ENCODE results near the gene SPACA7.

SPACA7 gene

DNA sequence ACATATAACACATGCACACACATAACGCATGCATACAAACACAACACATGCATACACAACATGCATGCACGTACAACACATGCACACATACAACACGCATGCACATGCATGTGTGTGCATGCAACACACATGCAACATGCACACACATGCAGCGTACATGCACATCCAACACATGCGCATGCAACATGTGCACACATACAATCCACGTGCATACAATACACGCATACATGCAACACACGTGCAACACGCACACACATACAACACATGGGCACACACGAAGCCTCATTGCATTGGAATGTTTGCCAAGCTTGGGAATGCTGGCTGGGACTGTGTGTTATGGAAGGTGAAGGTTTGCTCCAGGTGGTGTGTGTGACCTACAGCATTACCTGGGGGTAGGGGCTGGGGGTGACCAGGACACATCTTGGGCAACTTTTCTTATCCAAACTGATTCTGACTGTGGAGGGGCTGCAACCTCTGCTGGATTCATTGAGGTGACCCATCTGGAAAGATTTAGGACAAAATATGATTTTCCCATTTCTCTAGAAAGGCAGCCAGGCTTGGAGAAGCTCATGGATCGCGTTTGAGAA lies 58.9 kb downstream of the SPACA7 start:
- TF ChIP-seq, protein P1, sequence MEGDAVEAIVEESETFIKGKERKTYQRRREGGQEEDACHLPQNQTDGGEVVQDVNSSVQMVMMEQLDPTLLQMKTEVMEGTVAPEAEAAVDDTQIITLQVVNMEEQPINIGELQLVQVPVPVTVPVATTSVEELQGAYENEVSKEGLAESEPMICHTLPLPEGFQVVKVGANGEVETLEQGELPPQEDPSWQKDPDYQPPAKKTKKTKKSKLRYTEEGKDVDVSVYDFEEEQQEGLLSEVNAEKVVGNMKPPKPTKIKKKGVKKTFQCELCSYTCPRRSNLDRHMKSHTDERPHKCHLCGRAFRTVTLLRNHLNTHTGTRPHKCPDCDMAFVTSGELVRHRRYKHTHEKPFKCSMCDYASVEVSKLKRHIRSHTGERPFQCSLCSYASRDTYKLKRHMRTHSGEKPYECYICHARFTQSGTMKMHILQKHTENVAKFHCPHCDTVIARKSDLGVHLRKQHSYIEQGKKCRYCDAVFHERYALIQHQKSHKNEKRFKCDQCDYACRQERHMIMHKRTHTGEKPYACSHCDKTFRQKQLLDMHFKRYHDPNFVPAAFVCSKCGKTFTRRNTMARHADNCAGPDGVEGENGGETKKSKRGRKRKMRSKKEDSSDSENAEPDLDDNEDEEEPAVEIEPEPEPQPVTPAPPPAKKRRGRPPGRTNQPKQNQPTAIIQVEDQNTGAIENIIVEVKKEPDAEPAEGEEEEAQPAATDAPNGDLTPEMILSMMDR (IDR thresholded peaks at IDR 0.05; ENCODE audit: control insufficient read depth, extremely low read depth, insufficient read depth) = no peak
- no peak for DNase-seq (ENCODE audit: low read depth)
- no peak overlapping the region for H3K4me3 ChIP-seq (ENCODE audit: low read depth, low read length)

DNA sequence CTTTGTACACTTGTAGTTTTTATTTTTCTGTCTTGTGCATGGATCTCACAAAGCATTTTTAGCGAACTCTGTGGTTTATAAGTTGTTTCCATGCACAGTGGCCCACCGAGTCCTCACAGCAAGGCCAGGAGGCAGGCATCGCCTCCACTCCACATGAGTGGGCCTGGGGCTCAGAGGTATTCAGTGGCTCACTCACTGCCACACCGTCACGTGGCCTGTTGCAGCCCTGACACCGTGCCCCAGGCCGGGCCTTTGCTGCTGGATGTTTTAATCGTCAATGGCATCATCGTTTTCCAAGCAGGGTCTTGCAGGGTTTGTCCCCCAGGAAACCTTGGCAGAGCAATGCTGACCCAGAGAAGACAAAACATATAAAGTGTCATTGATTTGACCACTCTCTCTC lies 59.8 kb downstream of the SPACA7 start:
- DNase-seq (ENCODE audit: low read depth) = no peak
- H3K4me3 ChIP-seq (ENCODE audit: low read depth, low read length) = no peak overlapping the region
- TF ChIP-seq, protein P1 (IDR thresholded peaks at IDR 0.05; ENCODE audit: control insufficient read depth, extremely low read depth, insufficient read depth) = no peak

DNA sequence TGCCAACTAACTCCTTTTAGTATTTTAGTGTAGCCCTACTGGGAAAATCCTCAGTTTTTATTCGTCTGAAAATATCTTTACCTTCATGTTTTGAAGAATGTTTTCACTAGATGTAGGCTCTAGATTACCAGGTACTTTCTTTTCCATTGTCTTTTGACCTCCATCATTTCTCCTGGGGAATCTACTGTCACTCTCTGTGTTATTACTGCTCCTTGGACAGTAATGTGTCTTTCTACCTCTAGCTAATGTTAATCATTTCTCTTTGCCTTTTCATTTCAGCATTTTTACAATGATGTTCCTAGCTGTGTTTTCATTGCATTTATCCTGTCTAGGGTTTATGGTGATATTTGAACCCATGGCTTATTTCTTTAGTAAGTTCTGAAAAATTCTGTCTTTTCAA lies 61.9 kb downstream of the SPACA7 start:
- TF ChIP-seq, protein P1 (IDR thresholded peaks at IDR 0.05; ENCODE audit: control insufficient read depth, extremely low read depth, insufficient read depth) = no peak

DNA sequence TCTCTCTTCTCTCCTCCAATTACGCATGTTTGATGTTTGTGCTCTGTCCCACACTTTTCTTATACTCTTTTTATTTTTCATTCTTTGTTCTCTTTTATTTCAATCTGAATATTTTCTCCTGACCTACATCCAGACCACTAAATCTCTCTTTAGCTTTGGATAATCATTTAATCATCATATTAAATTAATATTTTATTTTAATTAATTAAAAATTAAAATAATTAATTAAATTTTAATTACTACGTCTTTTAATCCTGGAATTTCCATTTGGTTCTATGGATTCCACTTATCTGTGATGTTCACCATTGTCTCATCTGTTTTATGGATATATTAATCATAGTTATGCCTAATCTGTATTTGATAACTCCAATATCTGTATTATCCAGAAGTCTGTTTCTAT lies 62.4 kb downstream of the SPACA7 start:
- no peak overlapping the region for H3K4me3 ChIP-seq (ENCODE audit: low read depth, low read length)
- no peak for DNase-seq (ENCODE audit: low read depth)
- TF ChIP-seq, protein P1 (IDR thresholded peaks at IDR 0.05; ENCODE audit: control insufficient read depth, extremely low read depth, insufficient read depth) = no peak

More for the DNA sequence above, 61.9 kb downstream of the SPACA7 start:
- no peak for DNase-seq (ENCODE audit: low read depth)
- no peak overlapping the region for H3K4me3 ChIP-seq (ENCODE audit: low read depth, low read length)

DNA sequence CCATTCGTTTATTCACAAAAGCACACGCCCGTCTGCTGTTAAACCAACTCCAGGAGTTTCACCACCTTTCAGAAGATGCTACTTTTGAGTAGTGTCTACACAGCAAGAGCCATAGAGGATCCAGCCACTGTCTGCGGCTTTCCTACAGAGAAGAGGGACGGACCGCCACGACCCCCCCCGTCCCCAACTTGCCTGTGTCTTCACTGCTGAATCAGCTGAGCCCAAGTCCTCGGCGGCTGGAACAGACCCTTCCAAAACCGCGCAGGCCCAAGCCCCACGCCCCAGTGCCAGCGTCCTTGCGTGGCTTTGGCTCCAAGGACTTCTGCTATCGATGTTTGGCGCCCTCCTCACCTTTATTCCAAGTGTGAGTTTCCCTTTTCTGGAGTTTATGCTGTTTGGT lies 65.1 kb downstream of the SPACA7 start:
- no peak overlapping the region for H3K4me3 ChIP-seq (ENCODE audit: low read depth, low read length)
- no peak for DNase-seq (ENCODE audit: low read depth)
- TF ChIP-seq, protein P1 (IDR thresholded peaks at IDR 0.05; ENCODE audit: control insufficient read depth, extremely low read depth, insufficient read depth) = no peak

DNA sequence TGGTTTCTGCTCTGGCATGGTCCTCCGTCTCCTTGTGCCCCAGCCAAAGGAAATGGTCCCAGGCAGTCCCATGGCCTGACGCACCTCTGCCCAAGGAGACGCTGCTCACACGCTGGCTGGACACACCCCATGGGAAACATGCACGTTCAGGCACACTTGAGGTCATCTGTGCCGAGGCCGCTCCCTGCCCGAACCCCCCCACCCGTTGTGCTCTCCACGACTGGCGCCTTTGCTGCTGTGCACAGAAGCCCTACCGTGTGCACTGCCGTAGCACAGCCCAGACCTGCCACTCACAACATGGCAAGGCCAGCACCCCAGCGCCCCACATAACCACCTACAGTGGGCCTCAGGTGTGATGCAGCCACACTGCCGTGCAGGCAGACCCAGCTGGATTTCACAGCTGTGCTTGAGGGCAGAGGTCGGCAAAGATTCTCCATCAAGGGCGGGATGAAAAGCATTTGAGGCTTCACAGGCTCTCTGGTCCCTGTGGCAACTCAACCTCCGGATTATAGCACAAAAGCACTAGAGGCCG lies 65.7 kb downstream of the SPACA7 start:
- TF ChIP-seq, protein P1 (IDR thresholded peaks at IDR 0.05; ENCODE audit: control insufficient read depth, extremely low read depth, insufficient read depth) = no peak
- no peak overlapping the region for H3K4me3 ChIP-seq (ENCODE audit: low read depth, low read length)
- no peak for DNase-seq (ENCODE audit: low read depth)

All from LNCaP clone FGC (cell line).